GM19324 (cell line): ENCODE data around the gene CYTH3.

Experiments used
- ATAC-seq: cut with Tn5 transposase; IDR thresholded peaks from one replicate; pipeline ENCODE4 v1.9.1; 2021; ENCODE audit warnings: mild to moderate bottlenecking, moderate library complexity; ENCODE audit not compliant: unreplicated experiment, low FRiP score

CYTH3 gene

DNA sequence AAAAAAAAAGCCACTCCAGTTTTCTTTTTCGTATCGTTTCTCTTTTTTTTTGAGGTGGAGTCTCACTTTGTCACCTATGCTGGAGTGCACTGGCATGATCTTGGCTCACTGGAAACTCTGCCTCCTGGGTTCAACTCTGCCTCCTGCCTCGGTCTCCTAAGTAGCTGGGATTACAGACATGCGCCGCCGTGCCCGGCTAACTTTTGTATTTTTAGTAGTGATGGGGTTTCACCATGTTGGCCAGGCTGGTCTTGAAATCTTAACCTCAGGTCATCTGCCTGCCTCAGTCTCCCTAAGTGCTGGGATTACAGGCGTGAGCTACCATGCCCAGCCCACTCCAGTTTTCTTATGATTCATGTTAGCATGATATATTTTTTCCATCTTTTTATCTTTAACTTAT lies 148.6 kb downstream of the CYTH3 start:
- no peak for ATAC-seq

DNA sequence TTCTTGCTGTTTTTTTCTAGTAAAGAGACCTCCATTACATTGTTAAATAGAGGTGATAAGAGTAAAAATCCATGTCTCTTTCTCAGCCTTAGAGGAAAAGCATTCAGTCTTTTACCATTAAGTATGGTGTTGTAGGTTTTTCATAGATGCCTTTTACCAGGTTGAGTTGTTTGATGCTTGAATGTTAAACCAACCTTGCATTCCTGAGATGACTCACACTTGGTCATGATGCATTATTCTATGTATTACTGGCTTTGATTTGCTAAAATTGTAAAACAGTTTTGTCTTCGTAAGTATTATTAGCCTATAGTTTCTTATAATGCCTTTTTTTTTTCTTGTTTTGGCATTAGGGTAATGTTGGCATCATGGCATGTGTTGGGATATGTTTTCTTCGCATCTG lies 151.3 kb downstream of the CYTH3 start:
- no peak for ATAC-seq

DNA sequence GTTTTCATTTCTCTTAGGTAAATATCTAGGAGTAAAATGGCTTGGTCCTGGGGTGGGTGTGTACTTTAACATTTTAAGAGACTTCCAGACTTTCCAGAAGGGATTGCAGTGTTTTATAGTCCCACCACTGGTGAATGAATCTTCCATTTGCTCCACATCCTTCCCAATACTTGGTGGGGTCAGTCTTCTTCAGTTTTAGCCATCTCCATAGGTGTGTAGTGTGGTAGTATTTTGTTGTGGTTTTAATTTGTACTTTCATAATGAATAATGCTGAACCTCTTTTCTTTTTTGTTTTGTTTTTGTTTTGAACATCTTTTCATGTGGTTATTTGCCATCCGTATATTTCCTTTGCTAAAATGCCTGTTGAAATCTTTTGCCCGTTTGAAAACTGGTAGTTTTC lies 154.9 kb downstream of the CYTH3 start:
- no peak for ATAC-seq

DNA sequence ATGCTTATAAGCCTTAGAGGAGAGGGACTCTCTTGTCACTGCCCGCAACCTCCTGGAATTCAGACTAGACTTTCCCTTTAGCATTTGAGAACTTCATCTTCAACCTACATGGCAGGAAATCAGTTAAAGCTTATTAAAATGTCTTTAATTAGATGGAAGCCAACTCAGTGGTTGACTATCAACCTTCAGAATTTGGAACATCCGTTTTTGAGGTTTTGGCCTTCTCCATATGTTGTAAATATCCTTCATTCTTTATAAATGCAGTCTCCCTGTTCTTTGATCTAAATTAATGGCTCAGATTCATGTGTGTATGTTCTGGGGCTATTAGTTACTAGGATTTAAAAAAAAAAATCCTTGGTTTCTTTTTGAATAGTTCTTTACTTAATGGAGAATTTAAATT lies 156.2 kb downstream of the CYTH3 start:
- no peak for ATAC-seq
